Gastroesophageal sphincter (tissue), 3 donors: ENCODE results near the gene PHF2.

ENCODE experiments used
- CTCF ChIP-seq, 4 experiments: fragments of 200-600 bp in 2 of 4; fragments of 450-650 bp in 2 of 4; sonication (generic) in 1 of 4; IDR thresholded peaks; one replicate each; pipeline ENCODE4 v1.5.1; 2017 to 2019; ENCODE audit warnings: antibody characterized with exemption in 4 of 4, mild to moderate bottlenecking in 2 of 4, moderate library complexity in 2 of 4
- EP300 ChIP-seq: sonication (generic); formaldehyde crosslinking; IDR thresholded peaks from one replicate; pipeline ENCODE4 v1.6.1; 2017; ENCODE audit warnings: antibody characterized with exemption, mild to moderate bottlenecking
- POLR2A ChIP-seq, 2 donors: fragments of 450-650 bp; IDR thresholded peaks; one replicate each; pipeline ENCODE4 v1.6.1; 2017; ENCODE audit warnings: antibody characterized with exemption in 2 of 2, mild to moderate bottlenecking in 2 of 2, moderate library complexity in 1 of 2
- POLR2AphosphoS5 ChIP-seq: sonication (generic); formaldehyde crosslinking; IDR thresholded peaks from one replicate; pipeline ENCODE4 v1.6.1; 2017; ENCODE audit warnings: antibody characterized with exemption

DNA sequence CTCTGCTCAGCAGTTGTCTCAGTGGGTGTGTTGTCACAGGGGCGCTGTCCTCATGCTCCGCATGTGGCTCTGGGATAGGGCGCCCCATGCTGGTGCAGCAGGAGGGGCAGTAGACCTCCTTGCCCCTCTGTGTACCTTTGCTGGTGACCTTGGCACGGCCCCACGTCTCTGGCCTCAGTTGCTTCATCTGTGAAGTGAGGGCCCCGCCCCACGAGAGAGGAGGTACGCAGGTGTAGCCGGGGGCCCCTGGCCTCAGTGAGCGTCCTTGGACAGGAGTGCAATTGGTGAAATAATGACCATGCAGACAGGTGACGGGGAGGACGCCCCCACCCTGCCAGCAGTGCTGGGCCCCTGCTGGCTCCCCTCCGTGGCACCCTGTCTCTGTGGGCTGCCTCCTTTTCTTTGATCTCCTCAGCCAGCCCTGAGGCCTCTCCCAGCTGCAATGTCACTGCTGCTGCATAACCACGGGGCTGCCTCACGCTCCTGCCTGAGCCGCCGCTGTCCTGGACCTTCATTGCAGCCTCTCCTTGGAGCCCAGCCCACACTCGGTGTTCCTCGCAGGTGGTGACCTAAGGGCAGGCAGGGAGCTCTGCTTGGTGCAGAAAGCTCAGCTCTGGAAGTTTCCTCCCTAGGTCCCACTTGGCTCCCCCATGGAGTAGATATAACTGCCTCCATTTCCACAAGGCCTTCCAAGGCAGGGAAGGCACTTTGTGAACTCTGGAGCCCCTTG lies 57.3 kb downstream of the PHF2 start:
- TF ChIP-seq POLR2A (IDR thresholded peaks at IDR 0.05) (no peak), CTCF (IDR thresholded peaks at IDR 0.05) (no peak), EP300 (no peak), POLR2AphosphoS5 (no peak)
